GM21526 (cell line): ENCODE measurements around the gene TCF15.

Source experiments
- ATAC-seq: cut with Tn5 transposase; IDR thresholded peaks from one replicate; pipeline ENCODE4 v1.9.1; 2021; ENCODE audit warnings: moderate library complexity; ENCODE audit not compliant: unreplicated experiment, low FRiP score

Gene TCF15

DNA sequence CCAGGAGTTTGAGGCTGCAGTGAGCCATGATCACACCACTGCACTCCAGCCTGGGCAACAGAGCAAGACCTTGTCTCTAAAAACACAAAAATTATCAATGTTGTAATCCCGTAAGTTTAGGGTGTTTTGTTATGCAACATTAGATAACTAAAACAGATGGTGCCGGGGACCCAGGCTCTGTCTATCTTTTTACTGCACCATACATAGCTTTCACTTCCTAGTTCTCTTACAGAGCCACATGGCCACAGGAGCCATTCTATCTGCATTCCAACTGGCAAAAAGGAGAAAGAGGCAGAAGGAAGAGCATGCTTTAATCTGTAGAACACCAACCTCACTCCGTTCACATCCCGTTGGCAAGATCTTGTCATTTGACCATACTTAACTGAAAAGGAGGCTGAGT, 5.4 kb upstream of the TCF15 start:
- ATAC-seq = no peak

- ATAC-seq = no peak
Observed at GRCh38 chr20:611843-612185, 1.7 kb upstream of the TCF15 start.

DNA sequence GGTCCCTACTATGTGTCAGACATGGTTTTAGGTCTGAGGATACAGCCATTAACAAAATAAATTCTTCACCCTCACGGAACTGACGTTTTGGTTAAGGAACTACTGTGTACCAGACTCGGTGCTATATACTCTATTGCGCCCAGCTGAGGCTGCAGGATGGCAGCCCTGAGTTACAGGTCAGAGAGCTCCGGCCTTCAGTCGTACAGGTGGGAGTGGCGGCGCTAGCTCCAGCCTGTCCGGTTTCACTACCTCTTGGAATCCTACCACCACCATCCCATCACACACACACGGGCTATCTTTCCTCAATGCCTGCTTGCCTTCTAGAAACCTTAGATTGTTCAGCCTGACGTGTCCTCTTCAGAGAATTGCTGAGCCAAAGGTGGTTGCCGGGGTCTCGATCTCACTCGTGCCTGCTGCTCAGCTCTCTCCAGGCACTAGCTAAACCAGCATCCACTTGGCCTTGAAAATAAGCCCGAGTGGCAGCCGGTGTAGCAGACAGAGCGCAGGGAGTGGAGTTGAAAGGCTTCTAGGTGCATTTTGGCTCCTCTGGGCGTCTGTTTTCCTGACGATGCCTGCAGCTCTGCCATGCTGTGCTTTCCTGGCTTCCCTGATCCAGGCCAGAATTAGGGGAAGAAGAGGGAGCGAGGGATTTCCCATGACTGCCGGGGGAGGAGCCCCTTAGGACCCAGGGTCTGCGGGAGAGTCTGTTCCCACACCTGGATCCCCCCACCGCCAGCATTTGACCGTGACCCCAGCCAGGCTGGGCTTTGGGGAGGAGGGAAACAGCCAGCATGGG, 1.1 kb upstream of the TCF15 start:
- no peak for ATAC-seq

- no peak for ATAC-seq
Observed at GRCh38 chr20:609371-609964, 641 bp downstream of the TCF15 start.

DNA sequence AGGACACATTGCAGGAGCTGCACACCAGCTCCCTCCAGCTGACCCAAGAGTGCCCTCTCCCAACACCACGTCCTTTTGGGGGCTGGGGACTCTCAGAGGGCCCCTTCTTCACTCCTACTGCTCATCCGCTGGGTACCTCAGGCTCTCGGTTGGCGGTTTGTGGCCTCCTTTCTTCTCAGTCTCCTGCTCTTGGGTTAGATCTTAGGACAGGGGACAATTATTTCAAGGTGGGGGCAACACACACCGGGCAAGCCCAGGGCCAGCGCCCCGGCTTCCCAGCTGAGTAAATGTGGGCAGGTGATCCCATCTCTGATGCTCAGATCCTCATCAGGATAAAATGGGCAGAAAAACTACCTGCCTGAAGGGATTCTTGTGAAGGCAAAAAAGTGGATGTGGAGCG, 1.1 kb downstream of the TCF15 start:
- no peak for ATAC-seq

GRCh38 chr20:607476-607875, 2.6 kb downstream of the TCF15 start:
- ATAC-seq = no peak

GRCh38 chr20:605237-605636, 4.9 kb downstream of the TCF15 start:
- no peak for ATAC-seq

- no peak for ATAC-seq
Observed at GRCh38 chr20:603116-603640, 6.9 kb downstream of the TCF15 start.

DNA sequence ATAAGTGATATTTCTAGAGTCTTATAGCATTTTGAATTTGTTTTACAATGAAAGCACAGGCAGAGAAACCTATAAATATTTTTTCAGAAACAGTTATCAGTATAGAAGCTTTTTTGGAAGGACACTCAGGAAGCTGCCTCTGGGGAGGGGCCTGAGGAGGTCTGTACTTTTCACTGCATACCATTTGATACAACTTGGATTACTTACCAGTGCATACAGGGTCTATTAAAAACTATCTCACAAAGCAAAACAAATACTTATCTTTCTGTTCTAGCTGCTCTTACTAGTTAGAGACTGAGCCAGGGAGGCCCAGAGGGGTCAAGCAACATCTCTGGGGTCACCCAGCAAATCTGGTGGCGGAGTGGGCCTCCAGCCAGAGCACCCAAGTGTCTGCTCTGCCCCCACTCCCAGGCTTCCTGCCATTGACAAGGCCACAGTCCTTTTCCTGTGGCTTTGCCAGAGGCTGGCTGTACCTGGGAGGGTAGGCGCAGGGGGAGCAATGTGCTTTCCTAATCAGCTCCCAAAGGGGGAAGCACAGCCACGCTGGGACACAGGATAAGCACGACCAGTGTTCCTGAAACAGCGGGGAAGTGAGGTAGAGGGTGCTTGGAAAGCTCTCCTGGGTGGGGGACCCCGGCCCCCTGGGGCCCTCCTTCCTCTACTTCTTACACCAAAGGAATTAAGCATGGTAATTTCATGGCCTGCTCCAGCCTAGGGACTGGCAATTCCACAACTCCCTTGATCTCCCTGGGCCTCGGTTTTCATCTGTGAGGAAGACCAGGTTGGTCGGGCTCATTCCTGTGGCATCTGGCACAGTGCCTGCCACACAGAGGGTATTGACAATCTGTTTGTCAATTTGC, 7.8 kb downstream of the TCF15 start:
- no peak for ATAC-seq

DNA sequence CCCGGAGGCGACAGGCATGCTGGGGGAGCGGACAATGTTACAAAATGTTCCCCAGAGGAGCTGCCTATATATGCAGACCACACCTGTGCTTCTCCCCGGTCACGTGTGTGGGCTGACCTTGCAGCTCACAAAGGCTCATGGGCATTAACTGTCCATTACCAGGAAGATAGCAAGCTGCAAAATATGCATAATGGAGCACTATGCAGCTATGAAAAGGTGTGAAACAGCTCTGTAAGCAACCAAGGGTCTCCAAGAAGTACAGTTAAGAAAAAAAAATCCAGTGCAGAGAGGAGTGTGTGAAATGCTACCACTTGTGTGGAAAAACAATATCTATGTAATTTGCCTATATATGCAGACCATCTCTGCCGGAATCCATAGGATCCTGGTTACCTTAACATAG, 9.4 kb downstream of the TCF15 start:
- no peak for ATAC-seq

GRCh38 chr20:600141-600540, 10.0 kb downstream of the TCF15 start:
- ATAC-seq = no peak

GRCh38 chr20:598133-598850, 11.8 kb downstream of the TCF15 start:
- ATAC-seq = no peak

GRCh38 chr20:597560-597959, 12.5 kb downstream of the TCF15 start:
- no peak for ATAC-seq

DNA sequence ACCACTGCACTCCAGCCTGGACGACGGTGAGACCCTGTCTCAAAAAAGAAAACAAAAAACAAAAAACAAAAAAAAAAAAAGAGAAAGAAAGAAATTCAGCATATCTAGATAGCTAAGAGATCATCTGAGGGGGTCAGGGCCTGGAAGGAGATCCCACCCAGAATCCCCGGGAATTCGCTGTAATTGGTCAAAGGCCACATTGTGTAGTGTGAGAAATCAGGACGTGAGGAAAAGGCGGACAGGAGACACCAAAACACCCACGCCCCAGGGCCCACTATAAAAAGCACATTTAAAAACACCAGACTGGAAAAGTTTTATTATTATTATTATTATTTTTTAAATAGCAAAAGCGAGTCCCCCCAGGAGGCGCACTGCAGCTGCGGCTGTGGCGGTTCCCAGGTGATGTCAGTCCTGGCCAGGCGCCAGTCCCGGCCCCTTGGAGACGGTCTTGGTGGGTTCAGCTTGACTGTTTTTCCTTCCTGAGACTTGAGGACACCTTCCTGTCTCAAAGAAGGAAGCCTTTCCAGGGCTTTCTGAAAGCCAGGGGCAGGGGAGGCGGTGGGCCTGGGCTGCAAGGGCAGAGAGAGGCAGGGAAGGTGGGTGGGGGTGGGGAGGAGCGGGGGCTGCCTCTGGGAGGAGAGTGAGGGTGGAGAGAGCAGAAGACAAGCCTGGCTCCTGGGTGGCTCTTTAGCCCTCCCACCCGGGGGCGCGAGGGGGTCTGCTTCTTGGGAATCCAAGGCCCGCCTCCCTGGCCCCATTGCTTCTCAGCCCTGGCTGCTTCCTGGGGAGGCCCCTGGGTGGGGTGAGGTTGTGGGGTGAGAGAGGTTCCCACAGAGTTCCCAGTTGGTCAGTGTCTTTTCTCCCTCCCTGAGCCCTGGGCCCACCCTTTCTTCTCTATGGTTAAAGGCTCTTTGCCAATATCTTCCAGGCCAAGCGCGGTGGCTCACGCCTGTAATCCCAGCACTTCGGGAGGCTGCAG, 14.5 kb downstream of the TCF15 start:
- ATAC-seq = no peak

DNA sequence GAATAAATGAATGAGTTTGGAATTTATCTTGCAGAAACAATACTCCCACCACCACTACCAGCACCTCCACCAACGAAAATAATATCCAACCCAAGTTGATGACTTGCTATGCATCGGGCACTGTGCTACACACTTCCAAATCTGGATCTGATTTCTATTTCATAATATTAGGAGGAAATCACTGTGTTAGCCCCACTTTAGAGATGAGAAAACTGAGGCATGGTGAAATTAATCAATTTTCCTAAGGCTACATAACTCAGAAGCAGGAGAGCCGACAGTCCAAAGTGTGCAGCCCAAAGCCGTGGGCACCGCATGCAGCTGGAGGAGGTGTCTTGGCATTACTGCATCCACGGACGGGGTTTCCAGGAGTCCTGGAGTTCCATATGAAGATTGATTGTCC, 17.6 kb downstream of the TCF15 start:
- ATAC-seq = no peak

DNA sequence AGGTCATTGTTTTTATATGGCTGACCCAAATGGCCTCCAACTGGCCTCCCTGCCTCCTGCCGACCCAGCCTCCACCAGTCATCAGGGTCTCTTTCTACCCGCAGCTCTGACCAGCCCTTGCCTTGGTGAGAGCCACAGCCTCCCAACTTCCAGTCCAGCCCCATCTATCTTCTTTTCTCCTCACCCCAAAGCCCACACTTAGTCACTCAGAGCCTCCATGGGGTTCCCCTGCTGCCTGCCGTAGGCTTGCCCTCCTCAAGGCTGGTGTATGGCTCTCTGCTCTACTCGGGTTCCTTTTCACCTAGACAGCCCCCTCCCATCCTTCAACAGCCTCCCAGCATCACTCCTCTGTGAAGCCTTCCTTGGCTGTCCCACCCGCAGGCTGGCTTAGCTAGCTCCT, 18.2 kb downstream of the TCF15 start:
- no peak for ATAC-seq

- ATAC-seq = no peak
Observed at GRCh38 chr20:588932-589672, 21.0 kb downstream of the TCF15 start.

DNA sequence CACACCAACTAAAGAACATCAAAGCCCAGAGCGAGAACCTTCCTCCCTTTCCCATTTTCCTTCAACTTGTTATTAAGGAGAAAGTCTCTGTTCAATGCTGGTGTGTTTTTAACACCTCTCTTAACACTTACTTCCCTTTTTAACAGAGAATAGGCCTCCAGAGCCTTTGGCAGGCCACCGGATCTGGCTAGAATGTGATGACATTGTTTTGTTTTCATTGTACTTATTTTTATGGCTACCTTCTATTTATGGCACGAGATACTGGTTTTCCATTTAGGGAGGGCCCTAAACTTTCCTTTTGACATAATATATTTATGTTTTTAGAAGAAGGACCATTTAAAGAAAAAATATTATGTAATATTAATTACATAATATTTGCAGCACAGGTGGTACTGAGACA, 21.6 kb downstream of the TCF15 start:
- no peak for ATAC-seq

DNA sequence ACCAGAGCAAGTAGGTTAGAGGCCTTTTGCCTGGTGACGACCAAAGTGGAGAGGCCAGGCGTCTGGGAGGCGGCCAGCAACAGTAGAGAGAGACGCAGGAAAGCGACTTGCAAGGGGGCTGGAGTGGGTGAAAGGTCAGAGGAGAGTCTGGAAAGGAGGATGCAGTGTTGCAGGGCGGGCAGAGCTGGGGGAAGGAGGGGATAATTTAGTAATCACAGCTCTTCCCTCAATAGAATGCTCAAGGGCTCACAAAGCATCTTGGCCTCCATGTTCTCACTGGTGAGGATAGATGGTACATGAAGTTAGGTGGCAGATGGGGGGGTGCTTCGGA, 25.2 kb downstream of the TCF15 start:
- no peak for ATAC-seq
